CD14-positive monocyte (primary cell): ENCODE data around the gene DOCK4. TPM values are rescaled to one million over a fixed set of nuclear protein-coding genes. Genes with fewer than 3 reads are reported as not detected.

Experiments used
- DNase-seq, 3 donors: peaks; one replicate each; pipeline ENCODE4 v3.0.0-alpha.2; 2011 to 2022
- H2AFZ ChIP-seq: 2 replicates; pipeline ENCODE4 v1.6.0; 2012; ENCODE audit warnings: mild to moderate bottlenecking, low read depth, low read length, inconsistent platforms; ENCODE audit not compliant: insufficient read depth, poor library complexity, severe bottlenecking
- H3K27ac ChIP-seq, 2 donors: 1 replicate in 1 of 2; 2 replicates in 1 of 2; pipeline ENCODE4 v1.5.1; 2012 to 2013; ENCODE audit warnings: low read length in 2 of 2, control low read depth in 1 of 2, inconsistent platforms in 1 of 2, low read depth in 1 of 2, mild to moderate bottlenecking in 1 of 2
- H3K27me3 ChIP-seq, 2 donors: one replicate each; pipeline versions ENCODE4 v1.6.0 to v1.6.1; 2011 to 2013; ENCODE audit warnings: low read length in 2 of 2; ENCODE audit not compliant: control insufficient read depth in 2 of 2, insufficient read depth in 2 of 2
- H3K36me3 ChIP-seq, 2 donors: replicated peaks in 1 of 2; 1 replicate in 1 of 2; 2 replicates in 1 of 2; pipeline versions ENCODE4 v1.5.1 to v1.6.1; 2012 to 2013; ENCODE audit warnings: low read length in 2 of 2, control low read depth in 1 of 2, inconsistent platforms in 1 of 2, mild to moderate bottlenecking in 1 of 2; ENCODE audit not compliant: insufficient read depth in 2 of 2, control insufficient read depth in 1 of 2
- H3K4me1 ChIP-seq, 2 donors: 1 replicate in 1 of 2; 2 replicates in 1 of 2; pipeline versions ENCODE4 v1.5.1 to v1.6.1; 2012 to 2013; ENCODE audit warnings: low read length in 2 of 2, control low read depth in 1 of 2, inconsistent platforms in 1 of 2, mild to moderate bottlenecking in 1 of 2, moderate library complexity in 1 of 2; ENCODE audit not compliant: insufficient read depth in 2 of 2, control insufficient read depth in 1 of 2
- H3K4me2 ChIP-seq: replicated peaks from 2 replicates; pipeline ENCODE3; 2012; ENCODE audit warnings: low read length, moderate library complexity, mild to moderate bottlenecking; ENCODE audit not compliant: poor library complexity, severe bottlenecking; ENCODE audit errors: extremely low read depth
- H3K4me3 ChIP-seq, 3 experiments: fragments of 200-600 bp in 1 of 3; sonication (generic) in 1 of 3; replicated peaks in 1 of 3; 1 replicate in 2 of 3; 2 replicates in 1 of 3; pipeline ENCODE4 v1.5.1; 2011 to 2013; ENCODE audit warnings: low read length in 3 of 3, mild to moderate bottlenecking in 3 of 3, control low read depth in 2 of 3, low read depth in 2 of 3, inconsistent platforms in 1 of 3, moderate library complexity in 1 of 3
- H3K79me2 ChIP-seq: 2 replicates; pipeline ENCODE4 v1.6.0; 2012; ENCODE audit warnings: mild to moderate bottlenecking, control low read depth, inconsistent platforms, low read length, moderate library complexity; ENCODE audit not compliant: insufficient read depth
- H3K9ac ChIP-seq: 2 replicates; pipeline ENCODE4 v1.6.0; 2017; ENCODE audit warnings: low read length, mild to moderate bottlenecking; ENCODE audit not compliant: insufficient read depth, poor library complexity, severe bottlenecking
- H3K9me3 ChIP-seq, 2 donors: replicated peaks in 1 of 2; 1 replicate in 1 of 2; 2 replicates in 1 of 2; pipeline versions ENCODE4 v1.5.1 to v1.6.1; 2012 to 2013; ENCODE audit warnings: low read length in 2 of 2, control low read depth in 1 of 2; ENCODE audit not compliant: control insufficient read depth in 1 of 2, insufficient read depth in 1 of 2
- H4K20me1 ChIP-seq: 2 replicates; pipeline ENCODE4 v1.6.0; 2012; ENCODE audit warnings: mild to moderate bottlenecking, low read length, control low read depth, moderate library complexity; ENCODE audit not compliant: insufficient read depth
- H3K27ac Mint-ChIP-seq, 7 donors: one replicate each; pipeline ENCODE4 v1.8.0; 2020; ENCODE audit warnings: mild to moderate bottlenecking in 7 of 7, mixed read lengths in 7 of 7, moderate library complexity in 6 of 7, inconsistent platforms in 2 of 7
- H3K27me3 Mint-ChIP-seq, 3 donors: one replicate each; pipeline ENCODE4 v1.8.0; 2021 to 2022; ENCODE audit warnings: low read depth in 3 of 3, mild to moderate bottlenecking in 3 of 3, mixed read lengths in 3 of 3, moderate library complexity in 3 of 3, inconsistent platforms in 1 of 3
- H3K36me3 Mint-ChIP-seq, 2 donors: one replicate each; pipeline ENCODE4 v1.8.0; 2020; ENCODE audit warnings: mixed read lengths in 2 of 2, inconsistent platforms in 1 of 2, mild to moderate bottlenecking in 1 of 2
- H3K4me1 Mint-ChIP-seq: one replicate; pipeline ENCODE4 v1.8.0; 2020; ENCODE audit warnings: mild to moderate bottlenecking, mixed read lengths
- H3K4me3 Mint-ChIP-seq, 2 donors: one replicate each; pipeline ENCODE4 v1.8.0; 2020; ENCODE audit warnings: mild to moderate bottlenecking in 2 of 2, mixed read lengths in 2 of 2, moderate library complexity in 1 of 2
- H3K9me3 Mint-ChIP-seq, 7 donors: one replicate each; pipeline ENCODE4 v1.8.0; 2020 to 2022; ENCODE audit warnings: mixed read lengths in 7 of 7, mild to moderate bottlenecking in 6 of 7, moderate library complexity in 6 of 7, inconsistent platforms in 2 of 7
- WGBS: methylation state at CpG from one replicate; pipeline ENCODE4 v1.1.5; 2013; ENCODE audit warnings: missing lambda C conversion rate; ENCODE audit not compliant: insufficient coverage; 5-methylcytosine and 5-hydroxymethylcytosine counted together
- intact Hi-C, 2 donors: fragments of 100-400 bp; cut with micrococcal nuclease; formaldehyde crosslinking; loops; one replicate each; pipeline versions ENCODE4 v1.15.0 to v1.15.1; 2023
- polyA plus RNA-seq, 3 donors: library from polyadenylated mRNA; depleted of rRNA in 1 of 3; unstranded in 2 of 3; stranded (reverse) in 1 of 3; fragments of 300-500 nt in 2 of 3; fragments of >200 nt in 1 of 3; fragmentation: Illumina TruSeq in 2 of 3; gene quantifications; 1 replicate in 2 of 3; 2 replicates in 1 of 3; pipeline ENCODE4 v1.2.3, GENCODE V29; 2012 to 2021
- TF ChIP-seq, protein P1 (sequence below): fragments of 200-600 bp; IDR thresholded peaks from one replicate; pipeline ENCODE4 v1.8.0; 2022; ENCODE audit warnings: antibody characterized with exemption, mild to moderate bottlenecking

The DOCK4 gene
- polyA plus RNA-seq, 3 donors: 1.3 to 5.0 (median 2.7) TPM

DNA sequence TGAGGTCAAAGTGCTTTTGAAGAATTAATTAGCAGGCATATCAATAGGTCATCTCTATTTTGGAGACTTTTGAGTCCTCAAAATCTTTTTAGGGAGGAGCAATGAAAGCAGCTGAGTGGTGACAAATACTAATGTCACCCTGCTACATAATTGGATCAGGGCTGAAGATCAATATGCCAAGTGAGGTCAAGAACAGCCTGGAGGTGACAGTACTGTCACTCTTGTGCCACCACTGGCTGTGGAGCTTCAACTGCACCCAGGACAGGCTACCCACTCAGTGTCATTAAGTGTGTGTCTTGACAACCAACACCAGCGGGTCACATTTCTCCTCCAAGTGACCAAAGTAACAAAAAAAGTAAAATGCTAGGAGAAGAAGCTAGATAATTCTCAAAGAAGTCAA lies 167.8 kb downstream of the DOCK4 start:
- DNase-seq: no peak
- peaks cover 6% of the 10 kb centered on the region for H3K4me1 Mint-ChIP-seq
- no CpG with 5 or more reads among the region's 1 CpG for WGBS
- H3K27me3 ChIP-seq: no peaks in the 10 kb centered on the region
- H3K4me1 ChIP-seq: no peaks in the 10 kb centered on the region
- no peak overlapping the region for H3K4me3 ChIP-seq
- no peak overlapping the region for H3K4me3 Mint-ChIP-seq
- no peaks in the 10 kb centered on the region for H3K36me3 ChIP-seq
- no peak overlapping the region for H3K27ac ChIP-seq
- intact Hi-C loops: no loop called here
- H2AFZ ChIP-seq: no peak overlapping the region
- no peaks in the 10 kb centered on the region for H3K36me3 Mint-ChIP-seq
- no peaks in the 10 kb centered on the region for H3K9me3 ChIP-seq
- no peak overlapping the region for H3K4me2 ChIP-seq
- H3K9ac ChIP-seq: no peak overlapping the region
- peaks cover 0 to 4% (median 2%) of the 10 kb centered on the region in 7 donors for H3K9me3 Mint-ChIP-seq
- TF ChIP-seq, protein P1, sequence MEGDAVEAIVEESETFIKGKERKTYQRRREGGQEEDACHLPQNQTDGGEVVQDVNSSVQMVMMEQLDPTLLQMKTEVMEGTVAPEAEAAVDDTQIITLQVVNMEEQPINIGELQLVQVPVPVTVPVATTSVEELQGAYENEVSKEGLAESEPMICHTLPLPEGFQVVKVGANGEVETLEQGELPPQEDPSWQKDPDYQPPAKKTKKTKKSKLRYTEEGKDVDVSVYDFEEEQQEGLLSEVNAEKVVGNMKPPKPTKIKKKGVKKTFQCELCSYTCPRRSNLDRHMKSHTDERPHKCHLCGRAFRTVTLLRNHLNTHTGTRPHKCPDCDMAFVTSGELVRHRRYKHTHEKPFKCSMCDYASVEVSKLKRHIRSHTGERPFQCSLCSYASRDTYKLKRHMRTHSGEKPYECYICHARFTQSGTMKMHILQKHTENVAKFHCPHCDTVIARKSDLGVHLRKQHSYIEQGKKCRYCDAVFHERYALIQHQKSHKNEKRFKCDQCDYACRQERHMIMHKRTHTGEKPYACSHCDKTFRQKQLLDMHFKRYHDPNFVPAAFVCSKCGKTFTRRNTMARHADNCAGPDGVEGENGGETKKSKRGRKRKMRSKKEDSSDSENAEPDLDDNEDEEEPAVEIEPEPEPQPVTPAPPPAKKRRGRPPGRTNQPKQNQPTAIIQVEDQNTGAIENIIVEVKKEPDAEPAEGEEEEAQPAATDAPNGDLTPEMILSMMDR: no peak
- H3K79me2 ChIP-seq: no peaks in the 10 kb centered on the region
- H3K27me3 Mint-ChIP-seq: peaks cover 0 to 4% (median 2%) of the 10 kb centered on the region in 3 donors
- no peaks in the 10 kb centered on the region for H4K20me1 ChIP-seq
- H3K27ac Mint-ChIP-seq: no peak overlapping the region

DNA sequence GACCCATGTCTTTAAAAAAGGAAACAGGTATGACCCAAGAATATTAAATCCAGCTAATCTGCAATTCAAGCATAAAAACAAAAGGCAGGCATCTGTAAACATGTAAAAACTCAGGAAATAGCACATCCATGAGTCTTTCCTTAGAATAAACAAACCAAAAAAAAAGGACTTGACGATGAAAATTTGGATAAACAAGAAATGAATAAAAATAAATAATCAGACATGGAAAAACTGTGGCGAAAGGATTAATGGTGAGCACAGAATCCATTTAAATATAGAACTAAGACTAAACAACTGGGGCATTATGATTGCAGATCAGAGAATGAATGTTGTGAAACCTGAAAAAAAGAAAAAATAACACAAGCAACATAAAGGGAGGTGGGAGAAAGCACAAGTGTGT lies 170.1 kb downstream of the DOCK4 start:
- Histone ChIP-seq H3K4me1 (no peaks in the 10 kb centered on the region), H3K27me3 (no peaks in the 10 kb centered on the region), H3K27ac (no peak overlapping the region), H3K36me3 (no peaks in the 10 kb centered on the region), H3K4me3 (no peak overlapping the region), H3K9ac (no peak overlapping the region), H2AFZ (no peak overlapping the region), H3K9me3 (no peaks in the 10 kb centered on the region), H4K20me1 (no peaks in the 10 kb centered on the region), H3K79me2 (no peaks in the 10 kb centered on the region), H3K4me2 (no peak overlapping the region)
- H3K36me3 Mint-ChIP-seq: no peaks in the 10 kb centered on the region
- no peak for DNase-seq
- H3K27me3 Mint-ChIP-seq: peaks cover 0 to 4% (median 0%) of the 10 kb centered on the region in 3 donors
- no CpG with 5 or more reads among the region's 2 CpGs for WGBS
- peaks cover 6% of the 10 kb centered on the region for H3K4me1 Mint-ChIP-seq
- TF ChIP-seq, protein P1: no peak
- no peak overlapping the region for H3K4me3 Mint-ChIP-seq
- peaks cover 0 to 4% (median 0%) of the 10 kb centered on the region in 7 donors for H3K9me3 Mint-ChIP-seq
- intact Hi-C loops: no loop called here
- H3K27ac Mint-ChIP-seq: no peak overlapping the region
